HS-27A (cell line): ENCODE data around the gene PSMG4.

Source experiments
- DNase-seq: peaks from one replicate; pipeline ENCODE4 v3.0.0-alpha.2; 2012; ENCODE audit warnings: low read depth, missing footprints

PSMG4 gene

GRCh38 chr6:3291346-3291745 lies 32.6 kb downstream of the PSMG4 start:
- DNase-seq: no peak

- no peak for DNase-seq
Observed at GRCh38 chr6:3291987-3292386, 33.2 kb downstream of the PSMG4 start.

- DNase-seq: no peak
Observed at GRCh38 chr6:3292431-3293197, 33.9 kb downstream of the PSMG4 start.

- no peak for DNase-seq
Observed at GRCh38 chr6:3293271-3294155, 34.8 kb downstream of the PSMG4 start.

GRCh38 chr6:3294396-3294795 lies 35.6 kb downstream of the PSMG4 start:
- DNase-seq: no peak

GRCh38 chr6:3294921-3295871 lies 36.4 kb downstream of the PSMG4 start:
- DNase-seq: no peak

GRCh38 chr6:3296078-3296477 lies 37.3 kb downstream of the PSMG4 start:
- no peak for DNase-seq

GRCh38 chr6:3296537-3296936 lies 37.8 kb downstream of the PSMG4 start:
- DNase-seq: no peak

GRCh38 chr6:3297006-3297405 lies 38.3 kb downstream of the PSMG4 start:
- no peak for DNase-seq

GRCh38 chr6:3297909-3298308 lies 39.2 kb downstream of the PSMG4 start:
- DNase-seq: no peak

- no peak for DNase-seq
Observed at GRCh38 chr6:3299221-3299620, 40.5 kb downstream of the PSMG4 start.

GRCh38 chr6:3301506-3301905 lies 42.8 kb downstream of the PSMG4 start:
- no peak for DNase-seq

- DNase-seq: no peak
Observed at GRCh38 chr6:3303795-3304411, 45.2 kb downstream of the PSMG4 start.

GRCh38 chr6:3304500-3305215 lies 45.9 kb downstream of the PSMG4 start:
- no peak for DNase-seq

GRCh38 chr6:3305216-3305565 lies 46.4 kb downstream of the PSMG4 start:
- DNase-seq: no peak

GRCh38 chr6:3305831-3306230 lies 47.1 kb downstream of the PSMG4 start:
- DNase-seq: no peak

- no peak for DNase-seq
Observed at GRCh38 chr6:3306848-3307247, 48.1 kb downstream of the PSMG4 start.

- DNase-seq: no peak
Observed at GRCh38 chr6:3307436-3307835, 48.7 kb downstream of the PSMG4 start.

GRCh38 chr6:3308106-3308505 lies 49.4 kb downstream of the PSMG4 start:
- no peak for DNase-seq

GRCh38 chr6:3309391-3310050 lies 50.8 kb downstream of the PSMG4 start:
- DNase-seq: no peak

GRCh38 chr6:3310051-3310448 lies 51.3 kb downstream of the PSMG4 start:
- DNase-seq: no peak
